Ishikawa (cell line): ENCODE measurements around the gene TPX2.

Source experiments
- CEBPB ChIP-seq: IDR thresholded peaks from 2 replicates; pipeline ENCODE4 v1.6.1; 2012
- CREB1 ChIP-seq: IDR thresholded peaks from 2 replicates; pipeline ENCODE4 v1.6.1; 2012; ENCODE audit warnings: low read depth
- EGR1 ChIP-seq: IDR thresholded peaks from 2 replicates; pipeline ENCODE4 v1.6.1; 2012
- EP300 ChIP-seq: IDR thresholded peaks from 2 replicates; pipeline ENCODE4 v1.6.1; 2012; ENCODE audit warnings: borderline replicate concordance
- RAD21 ChIP-seq: IDR thresholded peaks from 2 replicates; pipeline ENCODE4 v1.6.1; 2012; ENCODE audit warnings: low read depth
- TAF1 ChIP-seq: IDR thresholded peaks from 2 replicates; pipeline ENCODE4 v1.6.1; 2012; ENCODE audit warnings: low read depth, mild to moderate bottlenecking
- TCF12 ChIP-seq: IDR thresholded peaks from 2 replicates; pipeline ENCODE4 v1.6.1; 2012; ENCODE audit warnings: low read depth
- TEAD4 ChIP-seq: IDR thresholded peaks from 2 replicates; pipeline ENCODE4 v1.6.1; 2012
- YY1 ChIP-seq: IDR thresholded peaks from 2 replicates; pipeline ENCODE4 v1.6.1; 2012; ENCODE audit warnings: low read depth
- ZBTB7A ChIP-seq: IDR thresholded peaks from 2 replicates; pipeline ENCODE4 v1.6.1; 2012; ENCODE audit warnings: low read depth
- TF ChIP-seq, protein P1 (sequence below): IDR thresholded peaks from 2 replicates; pipeline ENCODE4 v1.6.1; 2012; ENCODE audit warnings: low read depth, mild to moderate bottlenecking
- TF ChIP-seq, protein P2 (sequence below): IDR thresholded peaks from 2 replicates; pipeline ENCODE4 v1.6.1; 2012

DNA sequence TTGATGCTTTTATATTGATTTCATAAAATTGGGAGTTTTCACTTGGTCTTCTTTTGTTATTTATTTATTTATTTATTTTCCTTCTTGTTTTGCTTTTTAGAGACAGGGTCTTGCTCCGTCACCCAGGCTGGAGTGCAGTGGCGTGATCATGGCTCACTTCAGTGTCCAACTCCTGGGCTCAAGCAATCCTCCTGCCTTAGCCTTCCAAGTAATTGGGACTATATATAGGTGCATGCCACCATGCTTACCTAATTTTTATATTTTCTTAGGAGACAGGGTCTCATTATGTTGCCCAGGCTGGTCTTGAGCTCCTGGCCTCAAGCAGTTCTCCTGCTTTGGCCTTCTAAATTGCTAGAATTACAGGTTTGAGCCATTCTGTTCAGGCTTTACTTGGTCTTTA, 41.7 kb downstream of the TPX2 start:
- TF ChIP-seq YY1 = no peak
- TF ChIP-seq RAD21 = no peak
- no peak for TF ChIP-seq CEBPB
- TF ChIP-seq ZBTB7A = no peak
- TF ChIP-seq, protein P1, sequence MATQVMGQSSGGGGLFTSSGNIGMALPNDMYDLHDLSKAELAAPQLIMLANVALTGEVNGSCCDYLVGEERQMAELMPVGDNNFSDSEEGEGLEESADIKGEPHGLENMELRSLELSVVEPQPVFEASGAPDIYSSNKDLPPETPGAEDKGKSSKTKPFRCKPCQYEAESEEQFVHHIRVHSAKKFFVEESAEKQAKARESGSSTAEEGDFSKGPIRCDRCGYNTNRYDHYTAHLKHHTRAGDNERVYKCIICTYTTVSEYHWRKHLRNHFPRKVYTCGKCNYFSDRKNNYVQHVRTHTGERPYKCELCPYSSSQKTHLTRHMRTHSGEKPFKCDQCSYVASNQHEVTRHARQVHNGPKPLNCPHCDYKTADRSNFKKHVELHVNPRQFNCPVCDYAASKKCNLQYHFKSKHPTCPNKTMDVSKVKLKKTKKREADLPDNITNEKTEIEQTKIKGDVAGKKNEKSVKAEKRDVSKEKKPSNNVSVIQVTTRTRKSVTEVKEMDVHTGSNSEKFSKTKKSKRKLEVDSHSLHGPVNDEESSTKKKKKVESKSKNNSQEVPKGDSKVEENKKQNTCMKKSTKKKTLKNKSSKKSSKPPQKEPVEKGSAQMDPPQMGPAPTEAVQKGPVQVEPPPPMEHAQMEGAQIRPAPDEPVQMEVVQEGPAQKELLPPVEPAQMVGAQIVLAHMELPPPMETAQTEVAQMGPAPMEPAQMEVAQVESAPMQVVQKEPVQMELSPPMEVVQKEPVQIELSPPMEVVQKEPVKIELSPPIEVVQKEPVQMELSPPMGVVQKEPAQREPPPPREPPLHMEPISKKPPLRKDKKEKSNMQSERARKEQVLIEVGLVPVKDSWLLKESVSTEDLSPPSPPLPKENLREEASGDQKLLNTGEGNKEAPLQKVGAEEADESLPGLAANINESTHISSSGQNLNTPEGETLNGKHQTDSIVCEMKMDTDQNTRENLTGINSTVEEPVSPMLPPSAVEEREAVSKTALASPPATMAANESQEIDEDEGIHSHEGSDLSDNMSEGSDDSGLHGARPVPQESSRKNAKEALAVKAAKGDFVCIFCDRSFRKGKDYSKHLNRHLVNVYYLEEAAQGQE = no peak
- TF ChIP-seq, protein P2, sequence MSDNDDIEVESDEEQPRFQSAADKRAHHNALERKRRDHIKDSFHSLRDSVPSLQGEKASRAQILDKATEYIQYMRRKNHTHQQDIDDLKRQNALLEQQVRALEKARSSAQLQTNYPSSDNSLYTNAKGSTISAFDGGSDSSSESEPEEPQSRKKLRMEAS = no peak
- TF ChIP-seq EP300 = no peak
- TF ChIP-seq EGR1 = no peak
- TF ChIP-seq TCF12 = no peak
- TF ChIP-seq TEAD4 = no peak
- TF ChIP-seq CREB1 = no peak
- no peak for TF ChIP-seq TAF1
